HG03135 (cell line): ENCODE results near the gene KCNMA1.
"Not testable (repeated sequence)": the region's sequence is repeated elsewhere in the genome, so short reads cannot be mapped to it uniquely, and the experiment has no call there.

Experiments used
- ATAC-seq: cut with Tn5 transposase; IDR thresholded peaks from one replicate; pipeline ENCODE4 v1.9.1; 2021; ENCODE audit warnings: mild to moderate bottlenecking, moderate library complexity; ENCODE audit not compliant: unreplicated experiment

Gene KCNMA1

DNA sequence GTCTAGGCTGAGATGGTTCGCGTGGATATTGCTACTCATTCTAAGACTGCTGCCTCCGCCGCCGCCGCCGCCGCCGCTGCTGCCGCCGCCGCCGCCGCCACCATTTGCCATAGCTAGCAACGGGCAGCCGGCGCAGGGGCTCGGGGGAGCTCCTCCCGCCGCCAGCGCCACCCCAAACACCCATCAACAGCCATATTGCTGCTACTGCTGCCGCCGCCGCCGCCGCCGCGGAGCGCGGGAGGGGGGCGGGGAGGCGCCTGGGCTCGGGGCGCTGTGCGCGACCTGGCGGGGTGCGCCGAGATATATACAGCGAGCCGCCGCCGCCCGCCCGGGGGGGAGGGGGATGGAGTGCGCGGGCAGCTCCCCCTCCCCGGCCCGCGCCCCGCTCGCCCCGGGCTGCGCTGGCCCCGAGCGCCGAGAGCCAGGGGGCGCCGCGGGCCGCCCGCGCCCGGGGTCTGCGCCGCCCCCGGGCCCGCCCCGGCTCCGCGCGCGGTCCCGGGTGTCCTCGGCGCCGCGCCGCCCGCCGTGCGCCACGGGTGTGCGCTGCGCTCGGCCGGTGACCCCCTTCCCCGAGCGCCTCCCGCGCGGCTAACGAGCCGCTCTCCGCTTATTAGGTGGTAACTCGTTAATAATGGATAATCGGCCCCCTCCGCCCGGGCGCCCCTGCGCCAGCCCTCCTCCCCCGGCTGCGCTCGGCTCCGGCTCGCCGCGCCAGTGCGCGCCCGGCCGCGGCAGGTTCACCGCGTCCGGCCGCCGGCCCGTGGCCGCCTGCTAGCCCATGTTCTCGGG, at the start of gene KCNMA1:
Gene KCNMA1 (minus strand): TSS at position 277 of the 789 bp plus-strand sequence.
- no peak for ATAC-seq

DNA sequence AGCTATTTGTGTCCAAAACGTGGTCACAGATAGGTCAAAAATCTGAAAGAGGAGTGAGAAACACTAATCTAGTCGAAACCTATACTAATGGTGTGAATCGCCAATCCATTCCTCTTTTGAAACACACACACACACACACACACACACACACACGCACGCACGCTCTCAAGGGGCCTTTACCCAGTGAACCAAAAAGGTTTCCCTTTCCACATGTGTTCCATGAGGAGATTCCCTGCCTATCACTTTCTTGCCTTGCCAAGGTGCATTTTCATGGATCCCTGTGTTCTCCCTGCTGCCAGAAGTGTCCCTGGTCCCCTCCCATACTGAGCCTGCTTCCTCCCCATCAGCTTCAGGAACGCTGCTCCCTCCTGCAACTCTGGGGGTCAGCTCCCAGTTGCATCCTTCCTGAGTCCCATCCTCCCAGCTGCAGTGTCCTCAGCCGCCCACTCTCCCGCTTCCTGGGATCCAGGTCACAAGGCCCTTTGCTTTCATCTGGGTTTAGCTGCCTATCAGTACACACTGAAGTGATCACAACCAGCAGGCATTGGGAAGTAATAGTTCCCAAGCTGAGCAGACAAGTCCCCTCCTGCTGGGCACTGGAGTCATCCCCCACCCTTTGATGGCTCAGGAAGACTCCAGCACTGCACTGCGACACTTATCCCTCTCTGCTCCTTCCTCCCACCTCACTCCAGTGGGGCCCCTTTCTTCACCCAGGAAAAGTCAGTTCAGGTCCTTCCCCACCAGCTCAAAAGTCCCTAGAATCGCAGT, 49.2 kb upstream of the KCNMA1 start:
- ATAC-seq = no peak

DNA sequence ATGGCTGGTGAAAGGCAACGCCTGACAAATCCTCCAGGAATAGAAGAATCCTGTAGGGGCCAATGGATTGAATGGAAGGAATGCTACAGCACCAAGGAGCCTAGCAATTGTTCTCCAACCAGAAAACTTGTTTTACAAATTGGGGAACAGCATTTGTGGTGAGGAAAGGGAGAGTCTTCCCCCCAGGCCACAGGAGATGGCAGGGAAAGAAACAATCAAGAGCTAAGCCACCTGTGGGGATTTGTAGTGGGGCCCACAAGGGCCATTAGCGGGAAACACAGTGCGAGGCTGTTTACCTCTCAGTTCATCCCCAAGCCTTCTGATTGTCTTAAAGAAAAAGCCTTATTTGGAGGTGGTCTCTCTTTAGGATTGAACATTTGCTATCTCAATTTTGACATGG, 48.5 kb upstream of the KCNMA1 start:
- no peak for ATAC-seq

DNA sequence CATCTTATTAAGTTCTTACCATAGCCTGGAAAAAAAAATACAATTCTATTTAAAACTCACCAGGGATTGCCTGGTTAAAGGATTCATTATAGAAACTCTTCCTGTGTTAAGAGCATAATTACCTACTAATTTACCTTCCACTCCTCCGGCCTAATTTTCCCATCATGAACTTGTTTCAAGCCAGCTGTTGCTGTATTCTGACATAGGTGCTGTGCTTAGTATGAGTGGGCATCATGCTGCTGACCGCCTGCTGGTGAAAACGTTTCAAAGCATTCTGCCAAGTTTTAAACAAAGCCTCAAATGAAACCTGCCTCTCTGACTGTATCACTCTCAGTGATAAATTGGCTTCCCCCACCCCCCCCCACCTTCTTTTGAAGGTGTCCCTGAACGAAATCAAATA, 47.8 kb upstream of the KCNMA1 start:
- no peak for ATAC-seq

DNA sequence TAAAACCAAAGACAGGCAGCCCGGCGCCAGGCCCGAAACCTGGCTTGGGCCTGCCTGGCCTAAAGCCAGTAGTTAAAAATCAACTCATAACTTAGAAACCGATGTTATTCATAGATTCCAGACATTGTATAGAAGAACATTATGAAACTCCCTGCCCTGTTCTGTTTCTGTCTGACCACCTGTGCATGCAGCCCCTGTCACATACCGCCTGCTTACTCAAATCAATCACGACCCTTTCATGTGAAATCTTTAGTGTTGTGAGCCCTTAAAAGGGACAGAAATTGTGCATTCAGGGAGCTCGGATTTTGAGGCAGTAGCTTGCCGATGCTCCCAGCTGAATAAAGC, 45.5 kb upstream of the KCNMA1 start:
- not testable (repeated sequence) for ATAC-seq

DNA sequence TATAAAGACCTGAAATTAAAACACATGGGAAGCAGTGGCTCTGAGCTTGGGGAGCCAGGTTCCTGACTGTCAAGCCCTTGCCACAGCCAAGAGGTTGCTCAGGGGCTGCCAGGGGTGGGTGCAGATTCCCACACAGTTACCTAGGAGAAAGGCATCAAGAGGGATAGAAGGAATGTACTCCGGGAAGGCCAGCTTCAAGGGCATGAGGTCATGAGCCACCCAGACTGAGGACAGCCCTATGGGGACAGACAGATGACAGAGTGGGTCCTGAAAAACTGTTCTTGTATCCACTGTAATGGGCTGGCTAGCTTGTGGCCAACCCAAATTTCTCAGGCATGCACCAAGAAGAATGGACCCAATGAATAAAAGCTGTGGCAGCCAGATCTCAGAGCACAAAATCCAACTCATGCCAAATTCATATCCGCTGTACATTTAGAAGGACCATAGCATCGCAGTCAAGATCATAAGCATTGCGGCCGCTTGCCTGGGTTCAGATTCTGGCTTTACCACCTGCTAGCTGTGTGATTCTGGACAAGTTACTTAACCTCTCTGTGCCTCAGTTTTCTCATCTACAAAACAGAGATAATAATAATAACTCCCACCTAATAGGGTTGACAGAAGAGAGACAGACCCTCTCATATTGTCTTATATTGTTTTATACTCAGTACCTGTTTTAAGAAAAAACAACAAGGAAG, 44.9 kb upstream of the KCNMA1 start:
- no peak for ATAC-seq

DNA sequence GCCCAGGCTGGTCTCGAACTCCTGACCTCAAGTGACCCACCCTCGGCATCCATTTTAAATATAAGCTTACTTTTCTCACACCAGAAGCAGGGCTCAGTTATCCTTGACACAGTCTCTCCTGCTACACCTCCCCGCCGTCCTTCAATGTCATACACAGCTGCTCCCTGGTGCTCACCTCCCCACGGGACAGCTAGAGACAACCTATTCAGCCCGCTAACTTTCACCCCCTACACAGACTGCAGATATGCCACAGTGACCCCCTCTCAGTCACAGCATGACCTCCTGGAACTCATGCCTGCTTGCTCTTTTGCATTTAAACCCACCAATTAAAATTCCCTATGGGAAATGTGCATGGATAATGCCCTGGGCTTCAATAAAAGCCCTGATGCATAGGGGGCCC, 44.2 kb upstream of the KCNMA1 start:
- ATAC-seq = no peak

DNA sequence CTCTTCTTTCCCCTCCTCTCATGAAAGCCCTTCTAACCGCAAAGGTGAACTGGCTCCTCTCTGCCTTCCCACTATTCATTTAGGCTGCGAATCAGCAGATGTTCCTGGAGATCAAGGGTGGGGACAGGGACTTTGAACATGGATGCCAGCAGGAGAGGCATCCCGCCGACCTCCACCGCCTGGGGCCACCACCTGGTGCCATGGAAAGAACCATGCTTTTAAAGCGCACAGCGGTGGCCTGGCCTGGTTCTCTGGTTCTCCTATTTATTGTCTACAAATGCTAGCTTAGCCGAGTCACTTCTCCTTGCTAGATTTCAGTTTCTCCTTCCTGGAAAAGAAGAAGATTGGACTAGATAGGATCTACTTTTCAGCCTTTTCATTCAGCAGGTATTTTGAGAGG, 43.2 kb upstream of the KCNMA1 start:
- no peak for ATAC-seq

DNA sequence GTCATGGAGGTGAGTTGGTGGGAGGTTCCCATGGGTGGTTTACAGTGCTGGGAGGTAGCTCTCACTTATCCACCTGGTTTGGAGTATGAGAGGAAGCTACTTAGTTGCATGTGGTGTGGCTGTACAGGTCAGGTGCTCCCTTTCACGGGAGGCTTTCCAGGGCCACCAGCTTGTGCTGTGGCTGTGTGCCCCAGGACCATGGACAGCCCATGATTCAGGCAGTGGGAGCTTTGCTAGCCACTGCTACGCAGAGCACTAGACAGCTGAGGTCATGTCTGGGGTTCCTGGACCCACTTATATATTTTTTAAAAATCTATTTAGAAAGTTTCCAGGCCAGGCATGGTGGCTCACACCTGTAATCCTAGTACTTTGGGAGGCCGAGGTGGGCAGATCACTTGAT, 42.5 kb upstream of the KCNMA1 start:
- ATAC-seq = no peak

DNA sequence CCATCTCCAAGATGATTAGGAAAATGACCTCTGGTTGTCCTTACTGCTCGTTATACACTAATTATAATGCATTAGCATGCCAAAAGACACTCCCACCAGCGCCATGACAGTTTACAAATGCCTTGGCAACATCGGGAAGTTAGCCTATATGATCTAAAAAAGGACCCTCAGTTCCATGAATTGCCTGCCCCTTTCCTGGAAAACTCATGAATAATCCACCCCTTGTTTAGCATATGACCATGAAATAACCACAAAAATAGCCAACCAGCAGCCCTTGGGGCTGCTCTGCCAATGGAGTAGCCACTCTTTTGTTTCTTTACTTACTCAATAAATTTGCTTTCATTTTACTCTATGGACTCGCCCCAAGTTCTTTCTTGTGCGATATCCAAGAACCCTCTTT, 41.6 kb upstream of the KCNMA1 start:
- ATAC-seq = no peak

DNA sequence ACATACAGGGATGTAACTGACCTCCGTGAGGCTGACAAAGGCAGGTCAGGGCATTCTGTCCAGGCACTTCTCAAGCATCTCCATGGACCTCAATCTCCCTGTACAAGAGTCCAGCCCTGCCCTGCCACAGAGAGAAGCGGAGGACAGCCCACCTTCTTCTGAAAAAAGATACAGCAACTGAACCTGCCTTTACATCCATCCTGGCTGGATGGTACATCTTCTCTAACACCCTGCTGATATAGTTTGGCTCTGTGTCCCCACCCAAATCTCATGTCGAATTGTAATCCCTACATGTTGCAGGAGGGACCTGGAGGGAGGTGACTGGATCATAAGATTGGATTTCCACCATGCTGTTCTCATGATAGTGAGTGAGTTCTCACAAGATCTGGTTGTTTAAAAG, 40.5 kb upstream of the KCNMA1 start:
- ATAC-seq = no peak

DNA sequence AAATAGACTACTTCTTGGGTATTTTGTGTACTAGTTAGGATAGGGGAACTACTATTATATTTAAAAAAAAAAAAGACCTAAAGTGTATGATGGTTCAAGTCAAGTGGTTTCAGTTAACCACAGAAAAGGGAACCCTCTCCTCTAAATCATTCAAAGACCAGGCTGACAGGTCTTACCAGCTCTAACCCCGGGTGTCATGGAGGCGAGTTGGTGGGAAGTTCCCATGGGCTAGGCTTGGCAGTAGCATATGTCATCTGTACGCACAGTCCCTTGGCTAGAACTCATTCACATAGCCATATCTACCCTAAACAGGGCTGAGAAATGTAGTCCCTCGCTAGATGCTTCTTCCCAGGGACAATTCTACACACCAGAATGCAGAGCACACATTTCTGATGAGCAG, 37.7 kb upstream of the KCNMA1 start:
- no peak for ATAC-seq

DNA sequence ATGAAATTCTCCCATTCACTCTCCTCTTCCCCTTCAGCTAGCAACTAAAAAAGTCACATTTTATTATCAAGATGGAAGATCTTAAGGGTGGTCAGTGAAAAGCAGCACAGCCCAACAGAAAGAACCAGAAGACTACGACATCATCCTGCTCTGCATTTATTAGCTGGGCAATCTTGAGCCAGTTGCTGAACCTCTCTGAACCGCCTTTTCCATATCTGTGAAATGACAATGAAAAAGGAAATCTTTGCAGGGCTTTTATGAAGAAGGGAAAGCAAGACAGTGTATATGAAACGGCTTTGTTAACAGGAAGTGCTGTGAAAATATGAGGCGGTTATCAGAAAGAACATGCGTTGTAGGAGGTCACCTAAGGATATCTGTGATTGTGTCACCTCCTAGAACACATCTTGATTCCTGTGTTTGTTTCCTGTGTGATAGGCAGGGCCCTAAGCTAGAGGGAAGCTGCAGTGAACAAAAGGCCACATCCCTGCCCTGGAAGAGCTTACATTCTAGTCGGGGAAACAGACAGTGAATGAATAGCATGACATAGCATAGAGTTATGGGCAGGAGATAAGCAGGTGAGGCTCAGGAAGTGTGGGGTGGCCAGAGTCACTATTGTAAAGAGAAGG, 36.0 kb upstream of the KCNMA1 start:
- ATAC-seq = no peak

DNA sequence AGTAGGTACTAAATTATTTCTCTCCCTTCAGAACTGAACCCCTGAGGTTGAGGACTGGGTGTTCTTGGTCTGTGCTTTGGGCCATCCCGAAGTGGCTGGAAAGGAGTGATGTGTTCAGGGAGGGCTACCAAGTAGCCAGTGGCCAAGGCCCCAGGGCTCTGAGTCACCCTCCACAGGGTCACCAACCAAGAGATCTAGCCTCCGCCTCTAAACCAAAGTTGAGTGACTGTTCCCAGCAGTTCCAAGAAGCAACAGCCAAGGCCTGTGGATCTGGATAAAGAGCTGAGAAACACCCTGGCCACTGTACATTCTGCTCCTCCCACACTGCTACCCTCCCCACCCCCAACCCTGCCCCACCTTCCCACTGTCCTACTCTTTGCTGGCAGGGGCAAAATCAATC, 35.5 kb upstream of the KCNMA1 start:
- ATAC-seq = no peak

DNA sequence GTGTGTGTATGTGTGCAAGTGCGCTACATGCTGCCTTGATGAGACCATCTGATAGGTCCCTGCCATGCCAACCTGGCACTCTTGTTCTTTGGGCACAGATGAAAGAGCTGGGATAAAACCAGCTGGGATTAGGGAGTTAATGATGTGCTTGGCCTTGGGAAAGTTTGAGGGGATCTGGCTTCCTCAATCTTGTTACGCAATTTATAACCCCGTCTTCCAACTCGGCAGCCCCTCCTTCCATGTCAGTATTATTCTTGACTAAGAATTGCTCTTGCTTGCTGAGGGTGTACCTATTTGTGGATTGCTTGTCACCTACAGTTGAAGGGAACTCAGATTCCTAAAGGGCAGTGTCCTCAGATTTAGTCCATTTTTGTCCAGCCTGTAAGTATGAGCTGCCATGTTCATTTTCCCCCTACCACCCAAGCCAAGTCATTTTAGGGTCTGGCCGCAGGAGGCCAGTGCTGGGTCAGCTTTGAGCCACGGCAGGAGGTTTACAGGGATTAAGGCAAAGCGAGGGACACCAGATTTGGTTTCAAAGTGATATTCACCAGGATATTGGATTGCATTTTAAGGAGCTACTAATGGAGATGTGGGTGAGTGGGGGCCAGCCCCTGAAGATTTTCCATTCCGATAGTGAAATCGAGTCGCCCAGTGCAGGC, 34.1 kb upstream of the KCNMA1 start:
- ATAC-seq = no peak

DNA sequence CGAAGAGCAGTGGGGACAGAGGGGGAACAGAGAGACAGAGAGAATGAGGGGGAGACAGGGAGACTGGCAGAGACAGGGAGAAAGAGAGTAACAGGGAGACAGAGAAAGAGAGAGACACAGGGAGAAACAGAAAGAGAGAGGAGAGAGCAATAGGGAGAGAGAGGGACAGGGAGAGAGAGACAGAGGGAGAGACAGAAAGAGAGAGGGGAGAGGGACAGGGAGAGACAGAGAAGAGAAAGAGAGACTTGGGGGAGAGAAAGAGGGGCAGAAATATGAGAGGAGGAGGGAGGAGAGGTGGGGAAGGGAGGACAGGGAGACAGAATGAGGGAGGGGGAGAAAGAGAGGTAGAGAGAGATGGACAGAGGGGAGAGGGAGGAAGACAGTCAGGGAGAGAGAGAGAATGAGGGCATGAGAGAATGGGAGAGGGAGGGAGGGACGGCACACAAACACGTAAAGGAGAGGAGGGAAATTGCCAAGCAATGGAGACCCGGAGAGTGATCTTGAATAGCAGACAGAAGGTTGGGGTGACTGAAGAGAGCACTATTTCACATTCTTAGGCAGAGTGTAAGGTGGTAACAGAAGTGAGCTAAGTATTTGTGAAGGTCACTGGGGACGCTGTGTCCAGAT, 33.3 kb upstream of the KCNMA1 start:
- ATAC-seq = no peak

DNA sequence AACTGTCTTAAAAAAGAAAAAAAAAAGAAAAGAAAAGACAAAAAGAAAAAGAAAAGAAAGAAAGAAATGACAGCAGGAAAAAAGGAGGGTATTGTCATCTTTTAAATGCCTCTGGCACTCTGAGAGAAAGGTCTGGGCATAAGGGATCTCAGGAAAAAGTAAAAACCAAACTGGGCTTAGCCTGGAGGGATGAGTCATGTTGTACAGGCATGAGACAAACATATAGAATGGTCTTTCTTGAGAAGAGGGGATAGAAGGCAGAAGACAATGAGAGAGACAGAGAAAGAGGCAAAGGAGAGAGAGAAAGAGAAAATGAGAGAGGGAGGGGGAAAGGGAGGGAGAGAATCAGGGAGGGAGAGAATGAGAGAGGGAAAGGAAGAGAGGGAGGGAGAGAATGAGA, 32.3 kb upstream of the KCNMA1 start:
- ATAC-seq = no peak

DNA sequence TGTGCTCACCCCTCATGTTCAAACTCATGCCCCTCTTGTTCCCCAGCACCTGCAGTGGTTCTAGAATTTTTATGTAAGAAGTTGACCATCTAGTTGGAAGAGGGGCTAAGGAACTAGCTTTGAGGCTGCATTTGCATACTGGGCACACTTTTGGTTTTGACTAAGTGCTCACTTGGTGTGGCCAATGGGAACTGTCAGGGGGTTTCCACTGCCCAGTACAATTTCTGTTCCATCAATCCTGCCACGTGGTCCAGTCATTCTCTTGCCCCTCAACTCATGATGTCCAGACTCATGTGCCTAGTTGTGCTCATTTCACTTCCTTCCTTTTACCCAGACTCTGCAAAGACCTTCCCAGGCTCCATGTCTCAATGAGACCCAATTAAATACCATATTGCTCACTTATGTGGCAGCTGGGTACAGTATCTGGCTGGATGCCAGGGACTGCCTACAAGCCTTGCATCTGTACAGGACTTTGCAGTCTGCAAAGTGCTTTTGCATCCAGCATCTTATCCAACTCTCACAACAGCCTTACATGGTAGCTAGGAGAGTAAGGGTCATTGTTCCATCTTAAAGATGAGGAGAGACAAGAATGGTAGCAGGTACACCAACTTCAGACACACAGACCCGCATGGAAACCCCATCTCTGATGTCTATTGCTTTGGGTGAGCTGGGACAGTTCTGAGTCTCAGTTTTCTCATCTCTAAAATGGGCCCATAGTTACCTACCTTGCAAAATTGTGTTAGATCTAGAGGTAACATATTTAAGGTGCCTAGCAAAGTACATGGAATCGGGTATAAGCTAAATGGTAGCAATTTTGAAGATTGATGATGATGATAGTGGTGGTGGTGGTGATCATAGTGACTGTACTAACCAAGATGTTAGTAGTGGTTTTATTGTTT, 30.1 kb upstream of the KCNMA1 start:
- no peak for ATAC-seq

DNA sequence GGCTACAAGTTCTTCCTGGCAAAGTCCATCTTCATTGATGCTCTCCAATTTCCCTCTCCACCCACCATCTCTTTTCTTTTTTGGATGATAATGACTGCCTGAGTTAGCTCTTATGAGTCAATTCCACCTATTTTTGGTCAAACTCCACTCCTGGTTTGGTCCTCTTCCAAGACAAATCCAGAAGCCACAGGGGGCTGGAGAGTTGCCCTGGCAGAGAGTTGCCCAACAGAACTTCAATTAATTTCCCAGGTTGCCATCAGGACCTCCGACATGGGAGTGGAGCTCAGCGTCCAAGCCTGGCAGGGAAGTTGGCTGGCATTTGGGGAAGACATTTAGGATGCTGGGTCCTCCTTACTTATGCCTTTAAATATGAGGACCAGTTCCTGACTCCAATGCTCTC, 29.2 kb upstream of the KCNMA1 start:
- no peak for ATAC-seq

DNA sequence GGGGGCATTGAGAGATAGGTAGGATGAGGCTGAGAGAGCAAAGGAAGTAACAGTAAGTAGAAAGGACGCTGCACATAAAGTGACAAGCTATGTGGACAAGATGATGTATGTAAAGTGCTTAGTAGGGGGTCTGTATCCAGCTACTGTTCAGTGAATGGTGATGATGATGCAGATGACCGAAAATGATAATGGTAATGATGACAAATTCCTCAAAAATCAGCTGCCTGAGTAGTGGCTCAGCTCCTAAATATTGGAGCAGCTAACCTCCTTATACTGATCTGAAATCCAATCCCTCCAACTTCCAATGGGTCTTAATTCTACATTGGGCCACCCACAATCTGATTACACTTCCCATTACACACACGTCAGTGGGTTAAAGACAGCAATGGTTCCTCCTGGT, 27.1 kb upstream of the KCNMA1 start:
- no peak for ATAC-seq
